Stimulated activated CD4-positive, alpha-beta T cell treated with anti-CD3 and anti-CD28 coated beads, Interleukin-1b, Interleukin-23, amount 100 ng/mL, for 48 hours (primary cell): ENCODE results near the gene ECM2.

Experiments used
- DNase-seq: peaks from one replicate; pipeline ENCODE4 v3.0.0-alpha.2; 2020

The ECM2 gene

DNA sequence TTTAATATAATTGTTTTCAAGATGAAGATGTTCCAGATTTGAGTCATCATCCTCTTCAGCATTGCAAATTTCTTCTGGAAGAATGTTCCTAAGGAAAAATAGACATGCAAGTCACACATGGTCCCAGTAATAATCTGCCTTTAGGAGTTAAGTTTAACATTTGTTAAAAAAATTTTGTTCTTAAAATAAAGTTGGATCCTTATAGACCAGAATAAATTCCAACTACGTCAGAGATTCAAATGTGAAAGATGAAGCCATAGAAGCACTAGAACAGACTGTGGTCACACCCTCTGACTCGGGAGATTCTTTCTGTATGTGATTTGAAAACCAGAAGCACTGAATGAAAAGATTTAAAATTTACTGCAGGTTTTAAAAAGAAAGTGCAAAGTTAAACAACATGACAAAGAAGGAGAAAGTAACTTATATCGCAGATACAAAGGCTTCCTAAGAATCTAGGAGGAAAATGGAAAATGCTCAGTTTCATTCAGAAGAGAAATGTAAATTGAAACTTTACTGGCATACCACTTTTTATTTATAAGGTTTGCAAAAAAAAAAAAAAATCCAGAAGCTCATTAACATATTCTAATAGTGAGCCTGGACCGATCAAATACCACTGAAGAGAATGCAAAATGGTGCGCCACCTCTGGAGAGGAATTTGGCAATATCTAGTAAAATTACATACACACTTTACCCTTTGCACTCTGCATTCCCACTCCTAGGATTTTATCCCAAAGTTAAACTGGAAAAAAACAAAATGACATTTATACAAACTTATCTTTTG is 39.2 kb downstream of the ECM2 start:
- DNase-seq, result no peak

DNA sequence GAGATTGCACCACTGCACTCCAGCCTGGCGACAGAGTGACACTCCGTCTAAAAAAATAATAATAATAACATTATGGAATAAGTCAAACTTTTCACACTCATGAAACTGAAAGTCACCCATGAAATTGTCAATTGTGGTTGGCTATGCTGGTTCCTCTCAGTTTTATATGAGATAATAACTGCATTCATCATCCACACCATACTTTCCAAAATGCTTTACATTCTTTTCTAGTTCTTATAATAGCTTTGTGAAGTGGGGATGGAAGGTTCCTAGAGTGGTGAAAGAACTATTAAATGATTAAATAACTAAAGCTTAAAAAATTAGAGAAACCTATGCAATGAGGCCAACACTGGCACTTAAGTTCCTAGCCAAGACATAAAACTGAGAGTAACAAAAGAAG is 40.9 kb downstream of the ECM2 start:
- no peak for DNase-seq

DNA sequence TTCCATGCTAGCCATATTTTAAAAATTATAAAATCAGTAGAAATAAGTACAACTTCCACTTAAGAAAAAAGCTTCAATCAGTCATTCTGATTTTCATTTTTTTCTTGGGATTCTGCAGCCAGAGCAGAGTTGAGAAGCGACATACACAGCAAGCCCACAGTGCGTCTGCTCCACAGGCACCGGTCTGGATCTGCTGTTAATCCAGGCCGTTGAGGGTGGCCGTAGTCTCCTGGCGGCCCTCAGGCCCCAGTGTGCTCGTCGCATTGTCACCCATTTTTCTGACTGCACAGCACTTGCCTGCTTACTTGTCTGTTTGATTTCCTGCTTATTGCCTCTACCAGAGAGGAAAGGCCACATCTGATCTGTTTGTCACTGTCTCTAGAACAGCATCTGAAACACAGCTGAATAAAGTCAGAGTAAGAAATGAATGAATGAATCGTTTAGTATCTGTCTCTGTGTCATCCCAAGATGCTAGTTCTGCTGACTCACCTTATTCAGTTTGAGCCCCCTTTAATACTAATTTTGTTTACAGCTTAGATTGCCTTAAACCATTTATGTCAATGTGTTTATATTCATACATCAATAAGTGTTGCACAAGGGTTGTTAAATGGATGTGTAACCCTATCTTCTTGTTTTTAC is 41.9 kb downstream of the ECM2 start:
- DNase-seq, result no peak

DNA sequence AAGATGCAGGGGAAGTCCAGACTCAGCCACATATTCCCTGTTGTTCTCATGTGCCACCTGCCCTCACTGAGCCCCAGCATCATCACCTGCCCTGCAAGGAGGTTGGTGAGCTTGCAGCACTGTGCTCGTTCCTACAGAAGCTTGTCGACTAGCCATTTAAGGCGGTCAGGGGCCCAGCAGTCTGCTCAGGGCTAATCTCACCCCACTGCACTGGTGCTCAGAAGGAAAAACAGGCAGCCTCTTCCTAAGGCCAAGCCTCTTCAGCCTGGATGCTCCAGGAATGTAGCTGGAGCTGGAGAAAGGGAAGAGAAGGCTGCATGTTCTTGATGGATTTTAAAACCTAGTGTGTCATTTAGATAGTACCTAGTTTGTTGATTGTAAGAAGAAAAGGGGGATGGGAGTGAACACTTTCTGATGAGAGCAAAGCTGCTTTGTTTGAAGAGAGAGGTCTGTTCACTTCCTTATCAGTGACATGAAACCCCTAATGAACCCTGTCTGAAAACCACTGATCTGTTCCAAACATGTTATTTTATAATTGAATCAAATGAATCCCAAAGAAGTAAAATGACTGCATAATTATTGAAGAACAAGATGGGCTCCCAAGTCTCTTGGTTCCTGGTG is 42.9 kb downstream of the ECM2 start:
- DNase-seq, result no peak

DNA sequence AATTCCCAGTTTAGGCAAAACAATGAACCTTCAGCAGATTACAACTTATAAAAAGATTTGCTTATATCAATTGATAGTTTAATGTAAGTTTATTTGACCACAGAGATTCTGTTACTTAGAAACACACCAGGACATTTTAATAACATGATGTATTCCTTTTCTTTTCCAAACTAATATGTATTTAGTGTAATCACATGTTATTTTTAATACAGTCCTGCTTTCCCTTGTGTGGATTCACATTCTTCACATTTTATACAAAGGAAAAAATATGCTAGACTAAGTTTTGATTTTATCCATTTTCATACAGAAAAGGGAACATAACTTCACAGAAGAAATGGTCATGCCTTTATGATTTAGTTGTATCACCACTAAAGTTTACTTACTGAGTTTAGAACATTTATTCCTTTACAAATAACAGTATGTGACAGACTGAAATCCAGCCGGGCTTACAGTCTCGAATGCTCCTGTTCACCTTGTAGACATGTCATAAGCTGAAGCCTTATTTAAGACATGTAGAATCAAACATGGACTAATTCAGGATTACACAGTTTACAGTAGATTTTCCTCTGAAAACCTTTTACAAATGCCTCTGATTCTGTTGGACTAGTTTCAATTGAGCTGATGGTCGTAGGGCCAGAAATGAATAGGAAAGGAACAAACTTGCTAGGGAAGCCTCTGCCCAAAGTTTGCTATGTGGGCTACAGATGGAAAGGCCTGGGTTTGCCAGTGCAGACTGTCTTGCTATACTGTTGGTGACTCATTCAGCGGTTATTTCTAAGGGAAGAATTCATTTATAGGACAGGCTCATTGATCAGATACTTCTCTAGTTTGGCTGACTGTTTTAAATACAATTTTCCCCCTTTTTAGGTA is 46.9 kb downstream of the ECM2 start:
- no peak for DNase-seq

DNA sequence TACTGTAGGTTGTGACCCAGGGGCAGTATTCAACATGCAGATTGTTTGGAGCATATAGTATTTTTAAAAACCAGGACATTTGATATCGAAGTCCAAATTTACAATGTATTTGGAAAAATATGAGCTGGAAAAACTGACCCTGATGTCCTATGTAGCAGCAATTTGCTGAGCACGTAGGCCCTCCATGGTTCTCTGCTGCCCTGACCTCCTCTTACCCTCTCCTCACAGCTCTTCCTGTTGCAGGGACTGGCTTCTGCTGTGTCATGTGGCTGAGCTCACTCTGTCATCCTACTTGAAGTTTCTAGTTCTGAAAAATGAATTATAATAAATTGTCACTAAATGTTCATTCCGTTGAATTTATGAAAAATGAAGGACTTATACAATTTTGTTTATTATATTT is 49.4 kb downstream of the ECM2 start:
- no peak for DNase-seq

DNA sequence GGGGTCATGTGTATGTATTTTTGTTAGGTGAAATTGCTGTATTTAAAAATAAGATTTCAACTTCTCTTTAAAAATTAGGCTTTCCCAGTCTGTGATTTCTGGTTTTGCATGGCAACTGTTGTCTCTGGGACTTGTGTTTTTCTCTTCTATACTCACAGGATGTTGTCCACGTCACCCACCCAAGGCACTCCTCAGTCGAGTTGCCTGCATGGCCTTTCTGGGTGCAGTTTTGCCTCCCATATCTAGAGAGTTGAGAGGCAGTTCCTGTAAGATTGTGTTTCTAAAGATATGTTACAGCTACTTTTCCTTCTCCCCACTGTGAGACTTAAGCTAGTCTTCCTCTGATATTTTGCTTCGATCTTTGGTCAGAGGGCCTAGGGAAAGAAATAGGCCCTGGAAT is 51.2 kb downstream of the ECM2 start:
- no peak for DNase-seq

DNA sequence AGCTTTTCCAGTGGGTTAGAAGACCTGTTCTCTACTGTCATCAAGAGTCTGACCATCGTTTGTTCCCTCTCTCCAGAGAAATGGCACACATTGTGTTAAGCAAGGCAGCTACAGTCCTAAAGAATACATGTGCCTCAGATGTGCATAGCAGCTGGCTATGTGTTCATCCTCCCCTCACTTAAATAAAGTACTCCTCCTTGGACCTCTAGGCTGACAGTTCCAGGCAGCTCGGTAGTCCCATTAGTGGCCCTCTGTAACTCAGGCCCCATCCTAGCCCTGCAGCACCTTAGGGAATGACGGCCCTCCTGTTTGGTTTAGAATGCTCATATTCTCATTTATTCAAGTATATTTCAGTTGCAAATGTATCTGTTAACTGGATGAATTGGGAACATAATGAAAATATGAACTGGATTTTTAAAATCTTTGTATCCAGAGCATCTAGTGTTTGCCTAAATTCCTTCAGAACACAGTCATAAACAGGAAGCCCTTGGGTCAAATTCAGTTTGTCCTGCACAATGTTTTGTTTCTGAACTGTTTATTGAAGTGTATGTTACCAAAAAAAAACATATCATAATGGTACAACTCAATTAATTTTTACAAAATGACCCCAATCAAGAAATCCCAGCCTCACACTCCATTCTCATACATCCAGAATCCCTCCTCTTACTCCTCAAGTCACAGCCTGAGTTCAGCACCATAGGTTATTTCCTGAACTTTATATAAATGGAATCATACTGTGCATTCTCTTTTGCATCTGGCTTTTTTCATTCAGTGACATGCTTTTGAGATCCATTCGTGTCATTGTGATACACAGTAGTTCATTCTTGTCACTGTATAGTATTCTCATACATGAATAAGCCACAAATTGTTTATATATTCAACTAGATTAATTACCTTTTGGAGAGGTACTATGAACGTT is 51.9 kb downstream of the ECM2 start:
- no peak for DNase-seq

DNA sequence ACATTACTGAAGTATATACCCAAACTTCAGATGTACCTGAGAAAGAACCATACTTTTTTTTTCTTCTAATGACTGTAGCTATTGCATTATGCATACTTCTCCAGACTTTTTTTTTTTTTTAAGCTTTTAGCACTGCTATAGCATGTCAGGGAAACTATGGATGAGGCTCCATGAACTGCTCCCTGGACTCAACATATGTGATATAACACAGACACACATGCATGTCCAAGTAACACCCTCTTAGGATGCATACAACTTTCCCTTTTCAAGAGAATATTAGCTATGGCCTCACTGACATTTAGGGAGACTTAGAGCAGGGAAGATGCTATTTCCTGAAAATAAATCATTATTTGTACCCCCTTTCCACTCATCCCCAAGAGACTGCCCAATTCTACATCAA is 53.0 kb downstream of the ECM2 start:
- DNase-seq, result no peak

DNA sequence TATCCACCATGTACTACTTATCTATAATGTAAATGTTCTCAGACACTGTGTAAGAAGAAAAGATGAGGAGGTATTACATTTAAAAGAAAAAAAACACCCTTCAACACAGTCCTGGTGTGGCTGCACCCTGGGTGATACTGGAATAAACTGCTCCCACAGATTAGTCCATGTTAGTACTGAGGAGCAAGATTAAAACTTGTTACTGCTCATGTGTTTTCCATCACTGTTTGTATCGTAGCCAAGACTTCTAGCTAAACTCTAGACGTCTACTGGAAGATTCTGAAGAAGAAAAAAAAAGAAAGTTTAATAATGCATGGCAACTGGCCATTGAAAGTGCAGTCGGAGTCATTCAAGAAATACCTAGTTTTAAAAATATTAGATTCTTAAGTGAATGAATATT is 53.5 kb downstream of the ECM2 start, which contains the start of gene ASPN:
ASPN (minus strand) TSS at position 178 of the 400 bp plus-strand sequence.
- no peak for DNase-seq

DNA sequence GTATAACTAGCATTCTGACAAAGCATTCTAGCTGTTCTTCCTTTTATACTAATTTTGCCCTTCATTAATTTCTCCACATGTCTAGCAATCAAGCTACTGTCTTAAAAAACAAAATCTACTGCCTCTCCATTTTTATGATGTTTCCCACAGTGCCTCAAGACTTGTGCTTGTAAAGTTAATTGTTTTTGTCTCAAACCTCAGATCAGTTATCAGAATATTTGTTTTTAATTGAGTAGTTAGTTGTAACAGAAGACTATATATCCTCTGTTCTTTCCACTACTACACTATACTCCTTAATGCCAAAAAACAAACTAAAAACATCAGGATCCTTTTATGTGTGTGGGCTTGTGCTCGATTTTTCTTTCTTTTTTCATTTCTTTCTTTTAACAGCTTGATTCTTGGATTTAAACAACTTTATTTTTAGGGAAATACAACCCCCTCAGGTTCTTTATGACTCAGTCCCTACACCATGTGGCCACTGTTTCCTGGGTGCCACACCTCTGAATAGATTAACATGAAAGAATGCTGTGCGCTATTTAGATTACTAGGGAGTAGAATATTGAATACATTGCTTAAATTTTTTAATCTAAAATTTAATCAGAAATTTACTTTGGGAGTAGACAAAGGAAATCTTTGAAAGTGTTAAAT is 54.7 kb downstream of the ECM2 start:
- no peak for DNase-seq

DNA sequence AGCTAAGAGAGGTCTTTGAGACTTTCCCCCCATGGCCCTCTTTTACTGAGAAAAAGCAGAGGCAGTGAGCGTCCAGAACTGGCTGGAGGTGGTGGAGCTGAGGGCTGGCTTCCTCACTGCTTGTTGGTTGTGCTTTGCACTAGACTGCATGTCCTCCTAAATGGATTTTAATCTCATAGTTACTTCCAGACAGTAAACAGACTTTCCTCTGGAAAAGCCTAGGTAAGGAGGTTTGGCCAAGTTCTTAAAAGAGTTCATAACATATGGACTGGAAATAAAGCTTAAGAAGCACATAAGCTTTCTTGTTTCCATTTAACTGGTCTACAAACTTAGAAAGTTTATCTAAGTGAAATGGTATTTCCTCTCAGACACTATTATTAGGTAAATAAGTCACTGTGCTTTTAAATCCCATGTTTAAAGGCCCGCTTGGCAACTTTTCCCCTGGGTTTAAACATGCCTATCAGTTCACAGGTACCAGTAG is 55.5 kb downstream of the ECM2 start:
- no peak for DNase-seq

DNA sequence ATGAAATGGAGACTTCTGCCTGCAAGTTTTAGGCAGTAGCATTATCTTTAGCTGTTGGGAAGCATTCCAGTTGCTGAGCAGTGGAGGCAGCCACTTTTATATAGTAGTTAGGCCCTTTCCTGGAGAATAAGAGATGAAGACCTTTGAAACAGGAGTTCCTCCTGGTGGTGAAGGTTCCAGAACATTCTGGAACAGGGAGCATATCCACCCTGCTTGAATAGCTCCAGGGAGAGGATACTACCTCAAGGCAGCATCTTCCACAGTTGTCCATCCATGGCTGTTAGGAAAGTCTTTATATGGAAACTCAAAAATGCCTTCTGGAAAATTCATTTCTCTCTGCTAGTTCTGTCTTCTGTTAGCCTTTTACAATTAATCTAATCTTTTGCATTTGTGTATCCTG is 56.4 kb downstream of the ECM2 start:
- DNase-seq, result no peak

DNA sequence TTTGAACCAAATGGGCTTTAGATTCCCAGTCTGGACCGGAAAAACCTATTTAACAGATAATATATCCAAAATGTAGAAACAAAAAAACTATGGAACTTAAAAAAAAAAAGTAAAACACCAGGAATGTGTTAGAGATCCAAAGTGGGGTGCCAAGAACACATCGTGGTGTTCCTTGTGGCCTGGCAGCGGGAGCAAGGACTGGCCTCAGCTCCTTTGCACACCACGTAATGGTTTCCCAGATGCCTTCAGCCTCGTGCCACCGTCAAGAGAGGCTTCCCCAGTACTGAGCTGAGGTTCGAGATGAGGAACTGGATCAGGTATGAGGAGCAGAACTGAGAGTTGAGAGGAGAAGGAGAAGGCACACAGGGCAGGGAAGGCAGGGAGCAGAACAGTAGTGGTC is 57.0 kb downstream of the ECM2 start:
- DNase-seq, result no peak

DNA sequence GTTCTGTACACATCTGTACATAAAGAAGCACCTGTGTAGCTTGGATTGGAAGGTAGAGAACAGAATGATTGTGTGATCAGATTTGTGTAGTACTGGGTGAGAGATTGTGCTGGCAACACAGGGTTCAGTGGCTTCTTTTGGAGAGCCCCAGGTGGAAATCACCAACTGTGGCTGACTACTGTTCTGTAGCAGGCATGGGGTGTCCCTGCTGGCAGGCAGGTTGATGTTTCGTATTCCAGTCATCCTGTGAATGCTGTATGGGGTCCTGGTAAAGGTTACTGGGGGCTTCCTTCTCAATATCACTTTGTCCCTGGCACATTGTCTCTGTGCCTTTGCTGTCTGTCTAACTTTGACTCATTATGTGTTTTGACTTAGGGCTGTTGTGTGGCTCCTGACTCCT is 58.8 kb downstream of the ECM2 start:
- no peak for DNase-seq

DNA sequence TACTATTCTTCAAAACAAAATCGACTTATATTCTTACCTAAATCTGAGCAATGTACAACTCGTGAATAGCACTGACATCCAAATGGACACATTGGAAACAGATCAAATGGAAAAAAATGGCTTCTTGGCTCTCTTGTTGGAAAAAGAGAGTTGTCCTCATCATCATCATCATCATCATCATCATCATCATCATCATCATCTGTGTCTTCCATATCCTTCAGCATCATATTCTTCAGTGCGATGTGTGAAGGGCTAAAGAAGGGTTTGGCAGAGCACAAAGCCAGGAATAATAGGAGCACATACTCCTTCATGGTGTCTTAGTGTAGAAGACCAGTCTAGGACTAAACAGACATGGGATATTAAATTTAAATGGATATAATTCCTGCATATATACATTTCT is 61.2 kb downstream of the ECM2 start:
- no peak for DNase-seq

DNA sequence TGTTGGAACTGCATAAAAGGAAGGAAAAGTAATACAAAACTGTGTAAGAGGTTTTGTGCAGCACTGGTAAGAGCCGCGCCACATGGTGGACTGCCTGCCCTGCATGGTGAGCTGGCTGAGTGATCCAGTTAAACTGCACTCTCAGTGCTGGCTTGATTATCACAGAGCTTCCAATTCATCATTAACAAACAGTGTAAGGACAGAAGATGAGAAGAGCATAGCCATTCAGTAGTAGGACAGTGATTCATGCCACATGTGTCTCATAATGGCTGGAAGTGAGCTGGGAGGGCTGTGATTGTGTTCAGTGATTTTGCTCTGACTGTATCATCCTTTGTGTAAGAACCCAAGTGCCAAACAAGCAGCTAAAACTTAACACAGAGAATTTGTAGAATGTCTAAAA is 67.6 kb downstream of the ECM2 start:
- DNase-seq, result no peak

DNA sequence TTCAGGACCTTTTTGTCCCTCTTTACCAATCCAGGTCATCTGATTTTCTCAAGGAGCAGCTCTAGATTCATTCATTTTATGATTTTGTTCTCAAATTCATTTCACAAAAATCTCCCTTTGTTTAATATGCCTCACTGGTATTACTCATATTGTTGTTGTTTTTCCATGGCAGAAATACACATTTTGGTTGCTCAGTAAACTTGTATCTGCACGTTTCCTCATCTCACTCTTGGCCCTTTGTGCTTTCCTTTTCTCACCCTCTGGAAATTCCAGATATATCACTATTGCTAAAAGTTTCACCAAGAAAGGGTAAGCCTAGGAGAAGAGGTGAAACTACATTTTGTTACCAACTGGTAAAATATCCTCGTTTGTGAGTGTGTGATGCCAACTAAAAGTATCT is 68.3 kb downstream of the ECM2 start:
- DNase-seq, result no peak

DNA sequence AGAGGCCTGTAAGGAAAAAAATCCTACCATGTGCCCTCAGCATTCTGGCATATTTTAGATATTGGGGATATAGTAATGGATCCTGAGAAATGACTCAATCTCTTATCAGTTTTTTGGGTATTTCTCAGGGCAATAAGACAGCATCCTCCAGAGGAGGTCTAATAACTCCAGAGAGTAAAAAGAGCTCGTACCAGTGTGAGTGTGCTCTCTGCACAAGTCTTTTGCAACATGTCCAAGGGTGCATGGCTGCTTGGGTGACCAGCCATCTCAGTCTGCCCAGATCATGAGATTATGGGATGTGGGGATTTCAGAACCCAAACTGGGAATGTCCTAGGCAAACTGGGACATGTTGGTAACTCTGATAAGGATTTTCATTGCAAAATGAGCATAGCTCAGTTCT is 68.7 kb downstream of the ECM2 start:
- DNase-seq, result no peak

DNA sequence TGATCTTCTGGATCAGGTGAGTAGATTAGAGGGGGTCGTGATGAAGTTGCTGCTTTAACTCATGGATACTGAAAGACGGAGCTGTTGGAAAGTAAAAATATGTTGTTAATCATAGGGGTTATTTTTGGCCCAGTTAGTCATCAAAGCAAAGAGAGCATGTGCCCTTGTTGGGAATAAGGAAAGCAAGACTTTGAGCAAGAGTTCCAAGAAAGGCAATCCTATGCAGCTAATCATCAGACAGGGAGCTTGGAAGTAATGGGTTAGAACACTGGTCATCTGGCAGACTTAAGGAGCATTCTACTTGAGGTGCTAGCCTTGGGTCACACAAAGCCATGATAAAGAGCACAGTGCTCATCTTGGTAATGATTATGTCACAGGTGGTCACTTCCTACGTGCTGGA is 71.8 kb downstream of the ECM2 start:
- DNase-seq, result no peak

DNA sequence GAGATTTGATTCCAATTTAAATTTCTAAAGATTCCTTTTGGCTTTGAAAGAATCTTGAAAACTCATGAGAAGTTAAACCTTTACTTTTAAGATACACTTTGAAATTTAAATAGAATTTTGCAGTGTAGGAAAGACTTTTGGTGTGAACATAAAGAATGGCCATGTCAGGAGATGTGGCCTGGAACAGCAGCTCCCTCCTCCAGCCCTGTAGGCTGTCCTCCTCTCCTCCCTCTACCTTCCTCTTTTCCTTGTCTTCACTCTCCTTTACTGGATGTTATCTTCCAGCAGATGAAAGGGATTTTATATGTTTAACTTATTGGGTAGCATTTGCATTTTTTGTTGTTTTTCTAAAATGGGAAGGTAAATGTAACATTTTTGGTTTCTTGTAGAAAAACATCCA is 72.4 kb downstream of the ECM2 start:
- no peak for DNase-seq

DNA sequence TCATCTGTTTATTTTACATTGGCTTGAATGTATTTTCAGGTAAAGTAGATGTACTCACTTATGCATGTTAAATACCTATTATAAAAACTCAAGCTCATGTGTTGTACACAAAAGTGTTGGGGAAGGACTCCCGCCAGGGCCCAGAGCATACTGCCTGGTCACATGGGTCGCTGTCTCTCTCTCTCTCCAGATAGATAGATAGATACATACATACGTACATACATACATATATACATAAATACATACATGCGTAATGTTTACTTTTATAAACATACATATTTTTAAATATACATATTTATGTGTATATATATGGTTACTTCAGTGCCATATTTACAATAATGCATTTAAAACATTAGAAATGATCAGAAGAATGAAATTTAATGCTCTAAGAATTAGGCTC is 78.2 kb downstream of the ECM2 start:
- DNase-seq, result no peak
